ENCODE results near the gene FBXW2.

The FBXW2 gene

DNA sequence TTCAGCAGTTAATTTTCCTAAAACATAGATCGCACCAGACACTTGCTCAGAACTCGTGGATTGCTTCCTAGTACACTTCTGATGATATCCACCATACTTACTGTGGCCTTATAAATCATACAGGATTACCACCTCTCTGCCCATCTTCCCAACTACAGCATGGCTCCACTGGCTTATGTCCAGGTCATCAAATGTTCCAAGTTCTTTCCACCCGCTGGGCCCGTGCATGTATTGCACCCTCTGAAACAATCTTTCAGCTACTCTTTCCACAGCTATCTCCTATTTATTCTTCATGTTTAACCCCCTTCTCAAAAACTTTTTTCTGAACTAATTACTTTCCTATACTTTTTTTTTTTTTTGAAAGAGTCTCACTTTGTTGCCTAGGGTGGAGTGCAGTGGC is 18.5 kb downstream of the FBXW2 start:
- TF ChIP-seq, protein P1, sequence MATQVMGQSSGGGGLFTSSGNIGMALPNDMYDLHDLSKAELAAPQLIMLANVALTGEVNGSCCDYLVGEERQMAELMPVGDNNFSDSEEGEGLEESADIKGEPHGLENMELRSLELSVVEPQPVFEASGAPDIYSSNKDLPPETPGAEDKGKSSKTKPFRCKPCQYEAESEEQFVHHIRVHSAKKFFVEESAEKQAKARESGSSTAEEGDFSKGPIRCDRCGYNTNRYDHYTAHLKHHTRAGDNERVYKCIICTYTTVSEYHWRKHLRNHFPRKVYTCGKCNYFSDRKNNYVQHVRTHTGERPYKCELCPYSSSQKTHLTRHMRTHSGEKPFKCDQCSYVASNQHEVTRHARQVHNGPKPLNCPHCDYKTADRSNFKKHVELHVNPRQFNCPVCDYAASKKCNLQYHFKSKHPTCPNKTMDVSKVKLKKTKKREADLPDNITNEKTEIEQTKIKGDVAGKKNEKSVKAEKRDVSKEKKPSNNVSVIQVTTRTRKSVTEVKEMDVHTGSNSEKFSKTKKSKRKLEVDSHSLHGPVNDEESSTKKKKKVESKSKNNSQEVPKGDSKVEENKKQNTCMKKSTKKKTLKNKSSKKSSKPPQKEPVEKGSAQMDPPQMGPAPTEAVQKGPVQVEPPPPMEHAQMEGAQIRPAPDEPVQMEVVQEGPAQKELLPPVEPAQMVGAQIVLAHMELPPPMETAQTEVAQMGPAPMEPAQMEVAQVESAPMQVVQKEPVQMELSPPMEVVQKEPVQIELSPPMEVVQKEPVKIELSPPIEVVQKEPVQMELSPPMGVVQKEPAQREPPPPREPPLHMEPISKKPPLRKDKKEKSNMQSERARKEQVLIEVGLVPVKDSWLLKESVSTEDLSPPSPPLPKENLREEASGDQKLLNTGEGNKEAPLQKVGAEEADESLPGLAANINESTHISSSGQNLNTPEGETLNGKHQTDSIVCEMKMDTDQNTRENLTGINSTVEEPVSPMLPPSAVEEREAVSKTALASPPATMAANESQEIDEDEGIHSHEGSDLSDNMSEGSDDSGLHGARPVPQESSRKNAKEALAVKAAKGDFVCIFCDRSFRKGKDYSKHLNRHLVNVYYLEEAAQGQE (IDR thresholded peaks at IDR 0.05; ENCODE audit: insufficient read depth in 1 of 2, low read depth in 2 of 2, low read length in 2 of 2): no peak
- TF ChIP-seq SIN3A (IDR thresholded peaks at IDR 0.05; ENCODE audit: borderline replicate concordance, insufficient read depth, low read length) (no peak), TAF1 (IDR thresholded peaks at IDR 0.05; ENCODE audit: borderline replicate concordance, insufficient read depth, low read length) (no peak), FOXP2 (optimal IDR thresholded peaks at IDR 0.05; ENCODE audit: borderline replicate concordance, extremely low read depth, extremely low read length, insufficient read depth) (no peak), POLR2AphosphoS5 (IDR thresholded peaks at IDR 0.05; ENCODE audit: low read depth, low read length) (no peak)

DNA sequence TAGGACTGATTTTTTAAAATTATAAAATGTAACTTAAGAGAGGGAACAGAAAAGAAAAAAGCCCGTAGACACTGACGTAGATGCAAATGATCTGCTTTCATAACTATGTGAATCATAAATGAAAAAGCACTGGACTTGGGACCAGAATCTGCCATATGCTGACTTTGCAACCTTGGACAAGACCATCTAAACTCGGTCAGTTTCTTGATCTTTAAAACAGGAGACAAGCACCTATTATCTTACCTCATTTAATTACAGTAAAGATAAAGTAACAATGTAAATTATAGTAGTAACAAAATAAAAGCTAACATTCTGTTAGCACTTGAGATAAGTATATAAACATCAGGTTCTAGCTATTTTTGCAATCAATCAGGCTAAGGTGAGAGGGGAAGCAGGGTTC is 20.0 kb downstream of the FBXW2 start:
- no peak for TF ChIP-seq SIN3A (IDR thresholded peaks at IDR 0.05; ENCODE audit: borderline replicate concordance, insufficient read depth, low read length)
- TF ChIP-seq POLR2AphosphoS5 (IDR thresholded peaks at IDR 0.05; ENCODE audit: low read depth, low read length): no peak
- TF ChIP-seq TAF1 (IDR thresholded peaks at IDR 0.05; ENCODE audit: borderline replicate concordance, insufficient read depth, low read length): no peak
- TF ChIP-seq FOXP2 (optimal IDR thresholded peaks at IDR 0.05; ENCODE audit: borderline replicate concordance, extremely low read depth, extremely low read length, insufficient read depth): no peak
- TF ChIP-seq, protein P1 (IDR thresholded peaks at IDR 0.05; ENCODE audit: insufficient read depth in 1 of 2, low read depth in 2 of 2, low read length in 2 of 2): no peak

DNA sequence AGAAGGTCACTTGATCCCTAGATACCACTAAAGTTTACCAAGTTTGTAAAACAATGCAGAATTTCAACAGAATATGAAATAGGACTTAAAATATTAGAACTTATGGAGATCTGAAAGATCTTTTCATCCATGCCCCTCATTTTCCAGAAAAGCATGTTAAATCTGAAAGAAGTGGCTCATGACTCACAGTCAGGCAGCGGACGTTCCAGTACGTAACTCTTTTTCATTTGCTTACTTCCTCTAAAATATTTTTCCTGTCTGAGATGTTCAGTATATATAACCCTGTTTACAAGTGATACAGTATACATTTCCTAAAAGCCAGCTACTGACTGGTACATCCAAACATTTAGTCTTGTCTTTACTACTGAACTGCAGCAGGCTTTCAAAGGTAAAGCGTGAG is 22.3 kb downstream of the FBXW2 start:
- TF ChIP-seq FOXP2 (optimal IDR thresholded peaks at IDR 0.05; ENCODE audit: borderline replicate concordance, extremely low read depth, extremely low read length, insufficient read depth): no peak
- no peak for TF ChIP-seq SIN3A (IDR thresholded peaks at IDR 0.05; ENCODE audit: borderline replicate concordance, insufficient read depth, low read length)
- TF ChIP-seq TAF1 (IDR thresholded peaks at IDR 0.05; ENCODE audit: borderline replicate concordance, insufficient read depth, low read length): no peak
- no peak for TF ChIP-seq POLR2AphosphoS5 (IDR thresholded peaks at IDR 0.05; ENCODE audit: low read depth, low read length)
- TF ChIP-seq, protein P1 (IDR thresholded peaks at IDR 0.05; ENCODE audit: insufficient read depth in 1 of 2, low read depth in 2 of 2, low read length in 2 of 2): no peak

DNA sequence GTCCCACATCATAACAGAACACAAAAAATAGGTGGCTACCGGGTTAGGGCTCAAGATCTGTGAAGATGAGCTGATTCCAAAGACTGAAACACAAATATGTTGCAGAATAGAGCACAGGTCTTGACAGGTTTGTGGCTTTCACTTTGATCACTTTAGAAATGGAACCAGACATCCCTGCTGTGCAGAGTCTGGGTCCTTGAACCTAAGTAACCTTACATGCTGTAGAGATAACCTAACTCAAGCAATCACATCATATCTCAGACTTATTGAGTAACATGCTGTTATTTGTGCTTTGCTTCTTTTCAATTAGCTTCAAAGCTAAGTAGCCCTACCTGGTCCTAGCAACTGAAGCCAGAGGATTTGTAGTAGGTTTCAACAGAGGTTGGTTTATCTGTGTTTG is 24.3 kb downstream of the FBXW2 start:
- no peak for TF ChIP-seq POLR2AphosphoS5 (IDR thresholded peaks at IDR 0.05; ENCODE audit: low read depth, low read length)
- no peak for TF ChIP-seq FOXP2 (optimal IDR thresholded peaks at IDR 0.05; ENCODE audit: borderline replicate concordance, extremely low read depth, extremely low read length, insufficient read depth)
- no peak for TF ChIP-seq SIN3A (IDR thresholded peaks at IDR 0.05; ENCODE audit: borderline replicate concordance, insufficient read depth, low read length)
- TF ChIP-seq TAF1 (IDR thresholded peaks at IDR 0.05; ENCODE audit: borderline replicate concordance, insufficient read depth, low read length): no peak
- TF ChIP-seq, protein P1 (IDR thresholded peaks at IDR 0.05; ENCODE audit: insufficient read depth in 1 of 2, low read depth in 2 of 2, low read length in 2 of 2): no peak

DNA sequence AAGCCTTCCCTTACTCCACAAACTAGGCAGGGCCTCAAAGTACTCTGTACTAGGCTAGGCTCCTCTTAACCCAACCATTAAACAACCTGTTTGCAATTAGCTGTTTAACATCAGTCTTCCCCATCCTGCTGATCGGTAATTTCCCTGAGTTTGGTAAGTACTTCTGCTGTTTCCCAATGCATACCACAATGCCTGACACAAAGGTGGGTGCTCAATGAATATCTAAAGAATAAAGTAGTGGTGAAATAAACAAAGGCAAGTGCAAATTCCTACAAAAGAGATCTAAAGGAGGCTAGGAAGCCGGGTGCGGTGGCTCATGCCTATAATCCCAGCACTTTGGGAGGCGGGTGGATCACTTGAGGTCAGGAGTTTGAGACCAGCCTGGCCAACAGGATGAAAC is 25.0 kb downstream of the FBXW2 start:
- no peak for TF ChIP-seq POLR2AphosphoS5 (IDR thresholded peaks at IDR 0.05; ENCODE audit: low read depth, low read length)
- TF ChIP-seq, protein P1 (IDR thresholded peaks at IDR 0.05; ENCODE audit: insufficient read depth in 1 of 2, low read depth in 2 of 2, low read length in 2 of 2): no peak
- TF ChIP-seq FOXP2 (optimal IDR thresholded peaks at IDR 0.05; ENCODE audit: borderline replicate concordance, extremely low read depth, extremely low read length, insufficient read depth): no peak
- no peak for TF ChIP-seq TAF1 (IDR thresholded peaks at IDR 0.05; ENCODE audit: borderline replicate concordance, insufficient read depth, low read length)
- TF ChIP-seq SIN3A (IDR thresholded peaks at IDR 0.05; ENCODE audit: borderline replicate concordance, insufficient read depth, low read length): no peak

All from PFSK-1 (cell line).